Stimulated activated CD4-positive, alpha-beta T cell treated with anti-CD3 and anti-CD28 coated beads, Interleukin-1b, Interleukin-23, amount 100 ng/mL, for 4 hours (primary cell): ENCODE measurements around the gene NELFCD.
"Not testable (repeated sequence)": the region's sequence is repeated elsewhere in the genome, so short reads cannot be mapped to it uniquely, and the experiment has no call there.

Experiments used
- DNase-seq, 2 donors: peaks; one replicate each; pipeline ENCODE4 v3.0.0-alpha.2; 2020; ENCODE audit warnings: low read depth in 2 of 2

NELFCD gene

GRCh38 chr20:59008715-59009336, 27.8 kb downstream of the NELFCD start:
- DNase-seq: no peak

- DNase-seq: no peak
These were observed 29.4 kb downstream of the NELFCD start for GRCh38 chr20:59010321-59010994.

- DNase-seq: no peak
These were observed 30.2 kb downstream of the NELFCD start for GRCh38 chr20:59010995-59011873.

GRCh38 chr20:59011874-59012157, 30.8 kb downstream of the NELFCD start:
- not testable (repeated sequence) for DNase-seq

GRCh38 chr20:59013031-59013951, 32.2 kb downstream of the NELFCD start:
- DNase-seq: no peak

GRCh38 chr20:59013959-59014608, 33.0 kb downstream of the NELFCD start:
- no peak for DNase-seq

GRCh38 chr20:59014680-59015389, 33.8 kb downstream of the NELFCD start:
- no peak for DNase-seq

- no peak for DNase-seq
These were observed 34.4 kb downstream of the NELFCD start for GRCh38 chr20:59015411-59015810.

GRCh38 chr20:59015812-59016711, 35.0 kb downstream of the NELFCD start:
- no peak for DNase-seq

- DNase-seq: no peak
These were observed 35.9 kb downstream of the NELFCD start for GRCh38 chr20:59016795-59017492.

- DNase-seq: no peak
These were observed 36.6 kb downstream of the NELFCD start for GRCh38 chr20:59017493-59018231.

GRCh38 chr20:59018817-59019216, 37.8 kb downstream of the NELFCD start:
- no peak for DNase-seq

- no peak for DNase-seq
These were observed 38.2 kb downstream of the NELFCD start, which contains the start of gene TUBB1 for GRCh38 chr20:59019217-59019616. TUBB1 (plus strand) TSS chr20:59019429; CDS start chr20:59019523, 94 bp downstream.

- DNase-seq: no peak
These were observed 40.0 kb downstream of the NELFCD start for GRCh38 chr20:59020938-59021551.

- DNase-seq: no peak
These were observed 41.7 kb downstream of the NELFCD start for GRCh38 chr20:59022754-59023153.

GRCh38 chr20:59023616-59024015, 42.6 kb downstream of the NELFCD start:
- no peak for DNase-seq

GRCh38 chr20:59024111-59024530, 43.1 kb downstream of the NELFCD start:
- DNase-seq: no peak

GRCh38 chr20:59025086-59025485, 44.0 kb downstream of the NELFCD start:
- DNase-seq: no peak
